HG02885 (cell line): ENCODE data around the gene MAST2.

Experiments used
- ATAC-seq: cut with Tn5 transposase; IDR thresholded peaks from one replicate; pipeline ENCODE4 v1.9.1; 2021; ENCODE audit warnings: mild to moderate bottlenecking; ENCODE audit not compliant: unreplicated experiment, poor library complexity

MAST2 gene

DNA sequence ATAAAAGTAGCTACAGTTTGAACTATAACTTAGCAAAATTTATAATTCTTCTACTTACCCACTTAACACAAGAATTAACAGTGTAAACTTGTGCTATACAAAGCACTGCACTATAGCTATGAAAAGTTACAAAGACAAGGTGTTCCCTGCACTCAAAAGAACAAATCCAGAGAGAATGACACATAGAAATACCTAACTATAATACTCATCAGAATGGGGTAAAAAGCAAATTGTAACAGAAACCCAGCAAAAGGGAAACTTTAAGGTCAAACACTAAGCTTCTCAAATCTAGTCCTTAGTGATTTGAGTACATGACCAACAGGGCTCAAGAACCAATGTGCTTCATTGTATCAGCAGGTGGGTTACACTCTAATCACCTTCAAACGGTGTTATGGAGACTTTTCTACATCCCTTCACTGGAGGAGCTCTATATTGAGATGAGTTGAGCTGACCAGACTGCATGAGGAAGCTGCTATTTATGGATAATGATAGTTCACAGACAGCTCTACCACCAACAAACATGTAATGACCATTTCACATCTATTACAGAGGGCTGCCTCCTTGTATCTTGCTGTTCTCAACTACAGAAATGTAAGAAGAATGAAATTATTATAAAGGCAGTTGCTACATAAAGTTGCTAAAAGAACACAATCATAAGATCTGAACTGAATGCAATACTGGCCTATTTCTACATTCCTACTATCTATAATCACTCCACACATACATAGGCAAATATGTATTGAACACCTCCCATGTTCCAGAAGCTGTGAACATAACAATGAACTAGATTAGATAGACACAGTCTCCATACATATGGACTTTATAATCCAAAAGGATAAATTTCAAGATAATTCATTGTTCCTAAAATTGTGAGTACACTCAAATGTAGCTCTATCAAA is 281.4 kb downstream of the MAST2 start:
- no peak for ATAC-seq
